Panc1 (cell line): ENCODE data around the gene SKAP1. TPM values are rescaled to one million over a fixed set of nuclear protein-coding genes. Genes with fewer than 3 reads are reported as not detected.
A peak's percentile ranks its signal among the peaks of the same experiment; 100 is the strongest.

ENCODE experiments used
- ATAC-seq: fragments of 200-7000 bp; cut with Tn5 transposase; 2 replicates; pipeline ENCODE4 v1.9.1; 2020; ENCODE audit warnings: mild to moderate bottlenecking, moderate library complexity
- BruUV-seq: library from RNA; stranded (reverse); fragments of 400-500 nt; replicated peaks from 2 replicates; lab custom pipeline; 2021; lab: Mats Ljungman, UMichigan
- CTCF ChIA-PET: fragments of 300-600 bp; sonication (Branson Sonifier 250); formaldehyde crosslinking; loops from one replicate; lab custom pipeline; 2022; ENCODE audit warnings: antibody characterized with exemption; lab: Charles Lee
- POLR2A ChIA-PET: fragments of 300-600 bp; sonication (Branson Sonifier 250); formaldehyde crosslinking; loops from one replicate; lab custom pipeline; 2022; ENCODE audit warnings: antibody characterized with exemption; lab: Charles Lee
- DNase-seq: peaks from one replicate; pipeline ENCODE4 v3.0.0-alpha.2; 2010; ENCODE audit warnings: low read depth, low spot score
- H3K27ac ChIP-seq: 2 replicates; pipeline ENCODE4 v1.5.1; 2011; ENCODE audit warnings: mild to moderate bottlenecking, low read length, inconsistent platforms
- H3K27me3 ChIP-seq: fragments of 200-500 bp; sonication (Bioruptor generic); 2 replicates; pipeline ENCODE4 v1.6.0; 2014; ENCODE audit warnings: low read length, inconsistent platforms; ENCODE audit not compliant: control insufficient read depth, insufficient read depth
- H3K36me3 ChIP-seq: fragments of 200-500 bp; sonication (Bioruptor generic); 2 replicates; pipeline ENCODE4 v1.5.1; 2014; ENCODE audit warnings: inconsistent platforms, mild to moderate bottlenecking, low read length, moderate library complexity; ENCODE audit not compliant: control insufficient read depth, insufficient read depth
- H3K4me1 ChIP-seq: 2 replicates; pipeline ENCODE4 v1.5.1; 2011; ENCODE audit warnings: inconsistent platforms, mild to moderate bottlenecking, low read length, moderate library complexity; ENCODE audit not compliant: control insufficient read depth, insufficient read depth
- H3K4me3 ChIP-seq, 2 experiments: 2 replicates each; pipeline ENCODE4 v1.5.1; 2011 to 2012; ENCODE audit warnings: low read depth in 2 of 2, low read length in 2 of 2, mild to moderate bottlenecking in 2 of 2, inconsistent platforms in 1 of 2, moderate library complexity in 1 of 2
- H3K9me3 ChIP-seq: fragments of 200-500 bp; sonication (Bioruptor generic); 2 replicates; pipeline ENCODE4 v1.5.1; 2014; ENCODE audit warnings: low read depth, mild to moderate bottlenecking, inconsistent platforms, low read length, moderate library complexity; ENCODE audit not compliant: control insufficient read depth, insufficient read depth
- POLR2AphosphoS5 ChIP-seq: IDR thresholded peaks from 2 replicates; pipeline ENCODE4 v1.6.1; 2012; ENCODE audit warnings: mild to moderate bottlenecking, low read depth, low read length, moderate library complexity
- SIN3A ChIP-seq: IDR thresholded peaks from 2 replicates; pipeline ENCODE4 v1.6.1; 2012; ENCODE audit warnings: low read depth, mild to moderate bottlenecking, low read length, moderate library complexity, borderline replicate concordance; ENCODE audit not compliant: insufficient read depth
- TCF7L2 ChIP-seq: IDR thresholded peaks from 2 replicates; pipeline ENCODE4 v1.6.1; 2011; ENCODE audit warnings: mild to moderate bottlenecking, low read depth, low read length, inconsistent platforms
- in situ Hi-C: cut with HindIII; loops from 2 replicates; pipeline ENCODE4 v1.10.0; 2016; ENCODE audit warnings: low sequenced_read_pairs, low pct_unique_long_range_greater_than_20kb
- intact Hi-C: fragments of 100-400 bp; cut with micrococcal nuclease; formaldehyde crosslinking; loops from one replicate; pipeline ENCODE4 v1.10.0; 2022; ENCODE audit not compliant: unreplicated experiment
- total RNA-seq: library from RNA; stranded (reverse); gene quantifications from one replicate; pipeline ENCODE4 v1.2.1, GENCODE V29; 2021; ENCODE audit not compliant: unreplicated experiment
- TF ChIP-seq, protein P1 (sequence below), 2 experiments: IDR thresholded peaks; 2 replicates each; pipeline ENCODE4 v1.6.1; 2011 to 2012; ENCODE audit warnings: low read depth in 2 of 2, control low read depth in 1 of 2, low read length in 1 of 2, mild to moderate bottlenecking in 1 of 2, moderate library complexity in 1 of 2; ENCODE audit not compliant: insufficient read depth in 1 of 2
- TF ChIP-seq, protein P2 (sequence below): fragments of 450-650 bp; IDR thresholded peaks from 2 replicates; pipeline ENCODE4 v1.5.1; 2017; ENCODE audit warnings: mild to moderate bottlenecking

The SKAP1 gene
- total RNA-seq, 1 experiment from 2014 or later = 0.90 TPM

DNA sequence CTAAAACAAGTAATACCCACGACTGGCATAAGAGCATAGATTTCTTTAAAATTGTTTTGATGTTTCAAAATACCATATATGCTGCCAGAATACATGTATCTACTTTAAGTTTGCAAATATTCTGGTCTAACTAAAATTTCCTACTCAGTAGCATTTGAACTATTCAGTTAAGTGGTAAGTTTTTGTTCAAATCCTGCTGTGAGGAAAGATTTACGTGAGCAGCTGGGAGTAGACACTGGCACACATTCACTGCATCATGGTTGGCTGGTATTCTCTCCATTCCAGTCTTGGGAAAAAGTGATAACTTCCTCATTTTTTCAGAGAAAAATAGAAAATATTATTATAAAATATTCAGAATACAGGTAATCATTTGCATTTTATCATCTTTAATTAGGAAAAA is 133.6 kb downstream of the SKAP1 start:
- no peak for TF ChIP-seq TCF7L2
- no peak for TF ChIP-seq POLR2AphosphoS5
- TF ChIP-seq, protein P1, sequence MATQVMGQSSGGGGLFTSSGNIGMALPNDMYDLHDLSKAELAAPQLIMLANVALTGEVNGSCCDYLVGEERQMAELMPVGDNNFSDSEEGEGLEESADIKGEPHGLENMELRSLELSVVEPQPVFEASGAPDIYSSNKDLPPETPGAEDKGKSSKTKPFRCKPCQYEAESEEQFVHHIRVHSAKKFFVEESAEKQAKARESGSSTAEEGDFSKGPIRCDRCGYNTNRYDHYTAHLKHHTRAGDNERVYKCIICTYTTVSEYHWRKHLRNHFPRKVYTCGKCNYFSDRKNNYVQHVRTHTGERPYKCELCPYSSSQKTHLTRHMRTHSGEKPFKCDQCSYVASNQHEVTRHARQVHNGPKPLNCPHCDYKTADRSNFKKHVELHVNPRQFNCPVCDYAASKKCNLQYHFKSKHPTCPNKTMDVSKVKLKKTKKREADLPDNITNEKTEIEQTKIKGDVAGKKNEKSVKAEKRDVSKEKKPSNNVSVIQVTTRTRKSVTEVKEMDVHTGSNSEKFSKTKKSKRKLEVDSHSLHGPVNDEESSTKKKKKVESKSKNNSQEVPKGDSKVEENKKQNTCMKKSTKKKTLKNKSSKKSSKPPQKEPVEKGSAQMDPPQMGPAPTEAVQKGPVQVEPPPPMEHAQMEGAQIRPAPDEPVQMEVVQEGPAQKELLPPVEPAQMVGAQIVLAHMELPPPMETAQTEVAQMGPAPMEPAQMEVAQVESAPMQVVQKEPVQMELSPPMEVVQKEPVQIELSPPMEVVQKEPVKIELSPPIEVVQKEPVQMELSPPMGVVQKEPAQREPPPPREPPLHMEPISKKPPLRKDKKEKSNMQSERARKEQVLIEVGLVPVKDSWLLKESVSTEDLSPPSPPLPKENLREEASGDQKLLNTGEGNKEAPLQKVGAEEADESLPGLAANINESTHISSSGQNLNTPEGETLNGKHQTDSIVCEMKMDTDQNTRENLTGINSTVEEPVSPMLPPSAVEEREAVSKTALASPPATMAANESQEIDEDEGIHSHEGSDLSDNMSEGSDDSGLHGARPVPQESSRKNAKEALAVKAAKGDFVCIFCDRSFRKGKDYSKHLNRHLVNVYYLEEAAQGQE (IDR thresholded peaks at IDR 0.05; ENCODE audit: insufficient read depth in 1 of 2, low read depth in 2 of 2, low read length in 1 of 2) = no peak
- no TSS peak for BruUV-seq
- H3K27ac ChIP-seq = no peak overlapping the region
- in situ Hi-C loops (no loop called here), intact Hi-C loops (no loop called here)
- CTCF ChIA-PET = no interaction called here
- H3K27me3 ChIP-seq = peaks cover 2% of the 10 kb centered on the region
- peaks cover 3% of the 10 kb centered on the region for H3K4me1 ChIP-seq
- POLR2A ChIA-PET = no interaction called here
- no peaks in the 10 kb centered on the region for H3K9me3 ChIP-seq
- H3K36me3 ChIP-seq = no peaks in the 10 kb centered on the region
- no peak overlapping the region for H3K4me3 ChIP-seq
- ATAC-seq (no peak), DNase-seq (no peak)

DNA sequence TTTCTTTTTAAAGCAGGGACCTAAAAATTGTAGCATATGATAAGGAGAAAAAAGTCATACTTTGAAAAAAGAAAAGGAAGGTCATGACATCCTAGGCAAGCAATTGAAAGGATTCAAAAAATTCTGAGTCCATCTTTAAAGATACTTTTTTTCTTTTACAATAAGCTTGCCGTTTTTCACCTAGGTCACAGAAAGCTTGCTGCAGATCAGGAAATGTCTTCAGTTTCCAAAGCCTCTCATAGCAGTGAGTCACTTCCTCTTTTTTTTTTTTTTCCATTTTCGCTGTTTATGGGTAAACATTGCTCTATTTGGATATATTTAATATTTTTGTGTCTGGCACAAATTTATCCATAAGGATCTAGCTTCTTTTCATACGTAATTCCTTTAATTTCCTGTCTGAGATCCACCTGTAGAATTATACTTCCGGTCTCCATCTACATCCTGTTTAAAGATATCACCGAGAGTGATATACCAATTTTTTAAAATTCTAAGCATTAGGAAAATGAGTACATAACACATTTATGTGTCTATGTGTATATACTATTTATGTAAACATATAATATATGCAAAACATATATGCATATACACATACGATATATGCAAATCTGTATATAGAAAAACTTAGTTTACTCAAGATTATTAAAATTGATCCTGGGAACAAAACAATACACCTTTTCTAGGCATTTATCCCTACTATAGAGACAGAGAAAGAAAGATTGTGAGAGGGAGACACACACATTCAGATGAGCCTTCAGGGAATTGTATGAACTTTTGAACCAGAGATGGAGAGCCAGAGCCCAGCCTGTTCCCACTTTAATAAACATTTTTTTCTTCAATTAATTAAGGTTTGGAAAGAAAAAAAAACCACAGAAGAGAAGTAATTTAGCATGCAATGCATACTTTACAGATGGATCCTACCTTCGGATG is 134.4 kb downstream of the SKAP1 start:
- peak; percentile 18 for DNase-seq
- BruUV-seq = no TSS peak
- in situ Hi-C loops (no loop called here), intact Hi-C loops (no loop called here)
- ChIA-PET POLR2A (no interaction called here), CTCF (no interaction called here)
- peaks cover 2% of the 10 kb centered on the region for H3K27me3 ChIP-seq
- H3K4me1 ChIP-seq = peaks cover 3% of the 10 kb centered on the region
- TF ChIP-seq TCF7L2 (no peak), SIN3A (no peak), POLR2AphosphoS5 (no peak)
- TF ChIP-seq, protein P1 (IDR thresholded peaks at IDR 0.05; ENCODE audit: insufficient read depth in 1 of 2, low read depth in 2 of 2, low read length in 1 of 2) = no peak
- TF ChIP-seq, protein P2, sequence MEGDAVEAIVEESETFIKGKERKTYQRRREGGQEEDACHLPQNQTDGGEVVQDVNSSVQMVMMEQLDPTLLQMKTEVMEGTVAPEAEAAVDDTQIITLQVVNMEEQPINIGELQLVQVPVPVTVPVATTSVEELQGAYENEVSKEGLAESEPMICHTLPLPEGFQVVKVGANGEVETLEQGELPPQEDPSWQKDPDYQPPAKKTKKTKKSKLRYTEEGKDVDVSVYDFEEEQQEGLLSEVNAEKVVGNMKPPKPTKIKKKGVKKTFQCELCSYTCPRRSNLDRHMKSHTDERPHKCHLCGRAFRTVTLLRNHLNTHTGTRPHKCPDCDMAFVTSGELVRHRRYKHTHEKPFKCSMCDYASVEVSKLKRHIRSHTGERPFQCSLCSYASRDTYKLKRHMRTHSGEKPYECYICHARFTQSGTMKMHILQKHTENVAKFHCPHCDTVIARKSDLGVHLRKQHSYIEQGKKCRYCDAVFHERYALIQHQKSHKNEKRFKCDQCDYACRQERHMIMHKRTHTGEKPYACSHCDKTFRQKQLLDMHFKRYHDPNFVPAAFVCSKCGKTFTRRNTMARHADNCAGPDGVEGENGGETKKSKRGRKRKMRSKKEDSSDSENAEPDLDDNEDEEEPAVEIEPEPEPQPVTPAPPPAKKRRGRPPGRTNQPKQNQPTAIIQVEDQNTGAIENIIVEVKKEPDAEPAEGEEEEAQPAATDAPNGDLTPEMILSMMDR = no peak
- ATAC-seq = no peak
- H3K9me3 ChIP-seq = no peaks in the 10 kb centered on the region
- no peak overlapping the region for H3K4me3 ChIP-seq
- H3K36me3 ChIP-seq = no peaks in the 10 kb centered on the region
- H3K27ac ChIP-seq = no peak overlapping the region
